ENCODE results near the gene NCAPG.
"Not testable (repeated sequence)": the region's sequence is repeated elsewhere in the genome, so short reads cannot be mapped to it uniquely, and the experiment has no call there.

NCAPG gene

DNA sequence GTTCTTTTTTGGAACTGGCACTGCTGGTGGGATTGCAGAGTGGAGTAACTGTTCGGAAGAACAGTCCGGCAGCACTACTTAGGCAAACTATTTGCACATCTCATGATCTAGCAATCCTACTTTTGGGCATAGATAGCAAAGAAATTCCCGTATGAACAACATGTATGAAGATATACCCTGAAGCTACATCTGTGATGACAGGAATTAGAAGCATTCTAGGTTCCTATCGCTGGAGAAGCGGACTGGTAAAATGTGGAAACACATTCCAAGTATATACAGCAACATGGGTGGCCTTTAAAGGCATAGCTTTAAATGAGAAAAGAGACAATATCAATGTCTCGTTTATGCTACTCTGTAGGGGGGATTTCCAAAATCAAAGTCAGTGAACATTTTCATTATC, 3.3 kb upstream of the NCAPG start:
- Histone ChIP-seq H3K9me3 (replicated peaks; ENCODE audit: low read length) (no peaks in the 10 kb centered on the region), H3K9ac (ENCODE audit: low read depth, low read length) (peak overlapping the region; percentile 46), H3K36me3 (ENCODE audit: insufficient read depth, low read length) (peaks cover 26% of the 10 kb centered on the region), H3K27me3 (ENCODE audit: control insufficient read depth, insufficient read depth, low read length) (no peaks in the 10 kb centered on the region), H3K4me3 (ENCODE audit: low read length) (peak overlapping the region; percentile 60), H3K4me1 (ENCODE audit: control insufficient read depth, insufficient read depth, low read length) (peaks cover 25% of the 10 kb centered on the region), H3K4me2 (ENCODE audit: low read length) (peak overlapping the region; percentile 87)

DNA sequence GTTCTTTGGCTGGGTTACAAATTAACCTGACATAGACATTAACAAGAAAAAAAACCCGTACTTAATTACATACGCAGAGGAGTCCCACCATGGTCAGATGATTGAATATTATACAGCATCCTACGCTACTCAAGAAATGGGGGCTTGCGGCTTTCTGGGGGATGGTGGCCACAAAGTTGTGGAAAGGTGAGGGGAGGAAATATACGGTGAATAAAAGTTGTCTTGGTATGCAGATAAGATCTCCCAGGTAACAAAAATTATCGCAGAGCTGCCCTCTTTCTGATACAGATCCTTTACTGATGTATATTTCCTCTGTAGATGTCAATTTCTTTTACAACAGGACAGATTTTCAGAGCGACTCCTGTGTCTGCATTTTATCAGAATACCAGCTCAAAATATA, 1.1 kb upstream of the NCAPG start:
- H3K4me3 ChIP-seq (ENCODE audit: low read length), result peak overlapping the region; percentile 98
- peaks cover 4% of the 10 kb centered on the region for H3K36me3 ChIP-seq (ENCODE audit: insufficient read depth, low read length)
- H3K27me3 ChIP-seq (ENCODE audit: control insufficient read depth, insufficient read depth, low read length), result no peaks in the 10 kb centered on the region
- peaks cover 42% of the 10 kb centered on the region for H3K4me1 ChIP-seq (ENCODE audit: control insufficient read depth, insufficient read depth, low read length)
- H3K4me2 ChIP-seq (ENCODE audit: low read length), result peak overlapping the region; percentile 87
- peak overlapping the region; percentile 99 for H3K9ac ChIP-seq (ENCODE audit: low read depth, low read length)
- no peaks in the 10 kb centered on the region for H3K9me3 ChIP-seq (replicated peaks; ENCODE audit: low read length)

GRCh38 chr4:17811078-17811603, 362 bp downstream of the NCAPG start:
- Histone ChIP-seq H3K4me1 (ENCODE audit: control insufficient read depth, insufficient read depth, low read length) (peaks cover 42% of the 10 kb centered on the region), H3K4me3 (ENCODE audit: low read length) (peak overlapping the region; percentile 98), H3K4me2 (ENCODE audit: low read length) (peak overlapping the region; percentile 93), H3K27me3 (ENCODE audit: control insufficient read depth, insufficient read depth, low read length) (no peaks in the 10 kb centered on the region), H3K36me3 (ENCODE audit: insufficient read depth, low read length) (peaks cover 6% of the 10 kb centered on the region), H3K9me3 (replicated peaks; ENCODE audit: low read length) (no peaks in the 10 kb centered on the region), H3K9ac (ENCODE audit: low read depth, low read length) (peak overlapping the region; percentile 92)

DNA sequence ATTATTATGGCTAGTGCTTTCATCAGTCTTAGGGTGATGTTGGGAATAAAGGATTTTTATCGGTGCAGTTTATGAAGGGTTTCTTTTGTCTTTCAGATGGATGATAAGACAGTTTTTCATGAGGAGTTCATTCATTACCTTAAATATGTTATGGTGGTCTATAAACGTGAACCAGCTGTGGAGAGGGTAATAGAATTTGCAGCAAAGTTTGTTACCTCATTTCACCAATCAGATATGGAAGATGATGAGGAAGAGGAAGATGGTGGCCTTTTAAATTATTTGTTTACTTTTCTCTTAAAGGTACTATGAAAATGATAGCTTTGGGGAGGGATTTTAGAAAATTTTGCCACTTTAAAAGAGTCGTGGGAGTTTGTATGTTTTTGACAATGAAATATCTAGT, 1.3 kb downstream of the NCAPG start:
- Histone ChIP-seq H3K9me3 (replicated peaks; ENCODE audit: low read length) (no peaks in the 10 kb centered on the region), H3K4me3 (ENCODE audit: low read length) (peak overlapping the region; percentile 98), H3K4me1 (ENCODE audit: control insufficient read depth, insufficient read depth, low read length) (peaks cover 36% of the 10 kb centered on the region), H3K4me2 (ENCODE audit: low read length) (peak overlapping the region; percentile 93), H3K36me3 (ENCODE audit: insufficient read depth, low read length) (peaks cover 6% of the 10 kb centered on the region), H3K9ac (ENCODE audit: low read depth, low read length) (peak overlapping the region; percentile 92), H3K27me3 (ENCODE audit: control insufficient read depth, insufficient read depth, low read length) (no peaks in the 10 kb centered on the region)

GRCh38 chr4:17812801-17813200, 2.0 kb downstream of the NCAPG start:
- H3K9ac ChIP-seq (ENCODE audit: low read depth, low read length), result peak overlapping the region; percentile 92
- no peaks in the 10 kb centered on the region for H3K27me3 ChIP-seq (ENCODE audit: control insufficient read depth, insufficient read depth, low read length)
- H3K4me2 ChIP-seq (ENCODE audit: low read length), result peak overlapping the region; percentile 93
- no peaks in the 10 kb centered on the region for H3K9me3 ChIP-seq (replicated peaks; ENCODE audit: low read length)
- peak overlapping the region; percentile 98 for H3K4me3 ChIP-seq (ENCODE audit: low read length)
- H3K36me3 ChIP-seq (ENCODE audit: insufficient read depth, low read length), result peaks cover 6% of the 10 kb centered on the region
- peaks cover 29% of the 10 kb centered on the region for H3K4me1 ChIP-seq (ENCODE audit: control insufficient read depth, insufficient read depth, low read length)

DNA sequence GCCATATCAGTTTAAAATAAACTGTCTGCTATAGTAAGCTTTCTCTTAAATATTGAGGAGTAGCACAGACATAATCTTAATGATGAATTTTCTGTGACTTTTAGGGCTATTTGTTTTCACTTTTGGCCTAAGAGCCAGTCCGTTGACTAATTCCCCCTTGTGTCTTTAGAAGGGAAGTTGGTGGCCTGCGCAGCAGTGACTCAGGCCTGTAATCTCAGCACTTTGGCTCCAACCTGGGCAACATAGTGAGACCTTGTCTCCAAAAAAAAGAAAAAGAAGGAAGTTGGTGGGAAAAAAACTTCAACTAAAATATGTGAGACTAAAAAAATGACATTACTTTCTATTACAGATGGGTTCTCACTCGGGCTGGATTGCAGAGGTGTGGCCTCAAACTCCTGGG, 3.4 kb downstream of the NCAPG start:
- Histone ChIP-seq H3K4me1 (ENCODE audit: control insufficient read depth, insufficient read depth, low read length) (peaks cover 18% of the 10 kb centered on the region), H3K27me3 (ENCODE audit: control insufficient read depth, insufficient read depth, low read length) (no peaks in the 10 kb centered on the region), H3K9me3 (replicated peaks; ENCODE audit: low read length) (no peaks in the 10 kb centered on the region), H3K9ac (ENCODE audit: low read depth, low read length) (peak overlapping the region; percentile 92), H3K36me3 (ENCODE audit: insufficient read depth, low read length) (peaks cover 4% of the 10 kb centered on the region), H3K4me3 (ENCODE audit: low read length) (no peak overlapping the region), H3K4me2 (ENCODE audit: low read length) (peak overlapping the region; percentile 93)

GRCh38 chr4:17816142-17816541, 5.4 kb downstream of the NCAPG start:
- Histone ChIP-seq H3K9me3 (replicated peaks; ENCODE audit: low read length) (no peaks in the 10 kb centered on the region), H3K4me2 (ENCODE audit: low read length) (no peak overlapping the region), H3K9ac (ENCODE audit: low read depth, low read length) (no peak overlapping the region), H3K4me1 (ENCODE audit: control insufficient read depth, insufficient read depth, low read length) (peaks cover 17% of the 10 kb centered on the region), H3K36me3 (ENCODE audit: insufficient read depth, low read length) (peaks cover 4% of the 10 kb centered on the region), H3K4me3 (ENCODE audit: low read length) (no peak overlapping the region), H3K27me3 (ENCODE audit: control insufficient read depth, insufficient read depth, low read length) (no peaks in the 10 kb centered on the region)

DNA sequence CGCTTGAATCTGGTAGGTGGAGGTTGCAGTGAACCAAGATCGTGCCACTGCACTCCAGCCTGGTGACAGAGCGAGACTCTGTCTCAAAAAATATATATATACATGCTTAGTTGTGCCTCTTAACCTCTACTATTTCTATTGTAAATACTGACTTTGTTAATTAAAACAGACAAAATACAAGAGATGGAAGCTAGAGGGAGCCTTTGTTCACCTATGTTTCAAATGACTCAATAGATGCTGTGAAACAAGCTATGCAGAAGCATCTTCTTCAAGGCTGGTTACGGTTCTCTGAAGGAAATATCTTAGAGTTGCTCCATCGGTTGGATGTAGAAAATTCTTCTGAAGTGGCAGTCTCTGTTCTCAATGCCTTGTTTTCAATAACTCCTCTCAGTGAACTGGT, 6.2 kb downstream of the NCAPG start:
- peak overlapping the region; percentile 39 for H3K4me2 ChIP-seq (ENCODE audit: low read length)
- peaks cover 17% of the 10 kb centered on the region for H3K4me1 ChIP-seq (ENCODE audit: control insufficient read depth, insufficient read depth, low read length)
- H3K27me3 ChIP-seq (ENCODE audit: control insufficient read depth, insufficient read depth, low read length), result no peaks in the 10 kb centered on the region
- peaks cover 4% of the 10 kb centered on the region for H3K36me3 ChIP-seq (ENCODE audit: insufficient read depth, low read length)
- no peak overlapping the region for H3K9ac ChIP-seq (ENCODE audit: low read depth, low read length)
- H3K4me3 ChIP-seq (ENCODE audit: low read length), result no peak overlapping the region
- no peaks in the 10 kb centered on the region for H3K9me3 ChIP-seq (replicated peaks; ENCODE audit: low read length)

- H3K9ac ChIP-seq (ENCODE audit: low read depth, low read length), result no peak overlapping the region
- H3K4me3 ChIP-seq (ENCODE audit: low read length), result no peak overlapping the region
Observed at GRCh38 chr4:17823871-17824669, 13.3 kb downstream of the NCAPG start.

GRCh38 chr4:17846266-17846665, 35.5 kb downstream of the NCAPG start:
- Histone ChIP-seq H3K4me2 (ENCODE audit: low read length) (no peak overlapping the region), H3K4me1 (ENCODE audit: control insufficient read depth, insufficient read depth, low read length) (no peaks in the 10 kb centered on the region), H3K36me3 (ENCODE audit: insufficient read depth, low read length) (peaks cover 43% of the 10 kb centered on the region), H3K9me3 (replicated peaks; ENCODE audit: low read length) (no peaks in the 10 kb centered on the region), H3K4me3 (ENCODE audit: low read length) (no peak overlapping the region), H3K27me3 (ENCODE audit: control insufficient read depth, insufficient read depth, low read length) (no peaks in the 10 kb centered on the region), H3K9ac (ENCODE audit: low read depth, low read length) (no peak overlapping the region)

More at GRCh38 chr4:17823871-17824669, 13.3 kb downstream of the NCAPG start:
- Histone ChIP-seq H3K9me3 (replicated peaks; ENCODE audit: low read length) (no peaks in the 10 kb centered on the region), H3K27me3 (ENCODE audit: control insufficient read depth, insufficient read depth, low read length) (no peaks in the 10 kb centered on the region), H3K4me1 (ENCODE audit: control insufficient read depth, insufficient read depth, low read length) (no peaks in the 10 kb centered on the region), H3K4me2 (ENCODE audit: low read length) (no peak overlapping the region), H3K36me3 (ENCODE audit: insufficient read depth, low read length) (peaks cover 11% of the 10 kb centered on the region)

- not testable (repeated sequence) for H3K4me2 ChIP-seq (ENCODE audit: low read length); H3K4me1 ChIP-seq (ENCODE audit: control insufficient read depth, insufficient read depth, low read length); H3K9me3 ChIP-seq (replicated peaks; ENCODE audit: low read length); H3K9ac ChIP-seq (ENCODE audit: low read depth, low read length); H3K4me3 ChIP-seq (ENCODE audit: low read length); H3K27me3 ChIP-seq (ENCODE audit: control insufficient read depth, insufficient read depth, low read length)
- peaks cover 11% of the 10 kb centered on the region for H3K36me3 ChIP-seq (ENCODE audit: insufficient read depth, low read length)
Observed at GRCh38 chr4:17850295-17850694, 39.5 kb downstream of the NCAPG start.

DNA sequence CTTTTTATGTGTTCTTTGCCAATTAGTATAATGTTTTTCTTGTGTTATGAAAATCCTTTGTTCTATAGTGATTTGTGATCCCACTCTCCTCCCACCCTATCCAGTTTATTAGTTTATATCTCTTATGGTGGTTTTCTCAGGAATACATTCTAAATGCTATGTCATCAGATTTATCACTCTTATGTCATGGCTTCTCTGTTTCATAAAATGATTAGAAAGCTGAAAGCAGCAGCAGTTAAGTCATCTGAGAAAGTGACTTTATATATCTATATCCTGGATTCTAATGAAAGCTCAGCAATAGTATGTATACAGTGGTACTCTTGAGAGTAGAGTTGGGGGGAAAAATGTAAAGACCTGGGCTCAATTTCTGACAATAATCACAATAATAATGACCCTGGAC, 41.2 kb downstream of the NCAPG start:
- Histone ChIP-seq H3K4me3 (ENCODE audit: low read length) (no peak overlapping the region), H3K9ac (ENCODE audit: low read depth, low read length) (no peak overlapping the region), H3K27me3 (ENCODE audit: control insufficient read depth, insufficient read depth, low read length) (no peaks in the 10 kb centered on the region), H3K4me1 (ENCODE audit: control insufficient read depth, insufficient read depth, low read length) (no peaks in the 10 kb centered on the region), H3K36me3 (ENCODE audit: insufficient read depth, low read length) (no peaks in the 10 kb centered on the region), H3K9me3 (replicated peaks; ENCODE audit: low read length) (no peaks in the 10 kb centered on the region), H3K4me2 (ENCODE audit: low read length) (no peak overlapping the region)

All from skeletal muscle satellite cell (primary cell).